HepG2 (cell line): ENCODE measurements around the gene GLTPD2. TPM values are rescaled to one million over a fixed set of nuclear protein-coding genes. Genes with fewer than 3 reads are reported as not detected.

ENCODE experiments used
- ARID5B ChIP-seq: IDR thresholded peaks from 2 replicates; pipeline ENCODE4 v1.4.0; 2020; ENCODE audit warnings: mild to moderate bottlenecking, missing genetic modification reagents
- ARNTL ChIP-seq: sonication (generic); formaldehyde crosslinking; IDR thresholded peaks from 2 replicates; pipeline ENCODE4 v1.4.0; 2020; ENCODE audit warnings: mild to moderate bottlenecking, missing genetic modification reagents
- BRCA1 ChIP-seq: sonication (generic); formaldehyde crosslinking; IDR thresholded peaks from 2 replicates; pipeline ENCODE4 v1.4.0; 2020; ENCODE audit warnings: missing genetic modification reagents
- CREM ChIP-seq, 2 experiments: sonication (generic) in 1 of 2; formaldehyde crosslinking in 1 of 2; IDR thresholded peaks; 2 replicates each; pipeline versions ENCODE4 v1.4.0 to v1.6.1; 2016 to 2020; ENCODE audit warnings: antibody characterized with exemption in 1 of 2, mild to moderate bottlenecking in 1 of 2, missing genetic modification reagents in 1 of 2
- JUN ChIP-seq: sonication (generic); formaldehyde crosslinking; IDR thresholded peaks from 2 replicates; pipeline ENCODE4 v1.4.0; 2020; ENCODE audit warnings: mild to moderate bottlenecking, missing genetic modification reagents
- KLF16 ChIP-seq, 2 experiments: sonication (generic) in 1 of 2; formaldehyde crosslinking in 1 of 2; IDR thresholded peaks; 2 replicates each; pipeline versions ENCODE4 v1.6.1 to v1.8.0; 2016 to 2023; ENCODE audit warnings: missing genetic modification reagents in 2 of 2, missing compliant biosample characterization in 1 of 2
- LCORL ChIP-seq, 2 experiments: fragments of 450-650 bp in 1 of 2; sonication (generic) in 1 of 2; formaldehyde crosslinking in 1 of 2; IDR thresholded peaks; 2 replicates each; pipeline versions ENCODE4 v1.5.0 to v1.6.1; 2017 to 2020; ENCODE audit warnings: antibody characterized with exemption in 1 of 2, missing genetic modification reagents in 1 of 2
- RFXANK ChIP-seq: IDR thresholded peaks from 2 replicates; pipeline ENCODE4 v1.6.1; 2016
- SMAD9 ChIP-seq: sonication (generic); formaldehyde crosslinking; IDR thresholded peaks from 2 replicates; pipeline ENCODE4 v1.5.1; 2020; ENCODE audit warnings: mild to moderate bottlenecking, missing genetic modification reagents
- SOX13 ChIP-seq, 3 experiments: fragments of 450-650 bp in 1 of 3; sonication (generic) in 1 of 3; formaldehyde crosslinking in 1 of 3; IDR thresholded peaks in 2 of 3; conservative IDR thresholded peaks in 1 of 3; 2 replicates each; pipeline versions ENCODE4 v1.5.0 to v1.6.1; 2016 to 2020; ENCODE audit warnings: antibody characterized with exemption in 1 of 3, mild to moderate bottlenecking in 1 of 3, missing compliant biosample characterization in 1 of 3, missing genetic modification reagents in 1 of 3, moderate library complexity in 1 of 3
- SOX6 ChIP-seq, 2 experiments: fragments of 450-650 bp in 1 of 2; sonication (generic) in 1 of 2; formaldehyde crosslinking in 1 of 2; IDR thresholded peaks; 2 replicates each; pipeline versions ENCODE4 v1.4.0 to v1.6.1; 2017 to 2020; ENCODE audit warnings: antibody characterized with exemption in 1 of 2, mild to moderate bottlenecking in 1 of 2, missing genetic modification reagents in 1 of 2
- TCF12 ChIP-seq, 2 experiments: fragments of 450-650 bp in 1 of 2; sonication (generic) in 1 of 2; formaldehyde crosslinking in 1 of 2; IDR thresholded peaks; 2 replicates each; pipeline versions ENCODE4 v1.6.1 to v1.8.0; 2017 to 2022; ENCODE audit warnings: antibody characterized with exemption in 1 of 2, mild to moderate bottlenecking in 1 of 2, missing genetic modification reagents in 1 of 2, moderate library complexity in 1 of 2
- ZFP36 ChIP-seq: fragments of 150-350 bp; IDR thresholded peaks from 2 replicates; pipeline ENCODE4 v1.6.1; 2018; ENCODE audit warnings: borderline replicate concordance, low read length, low read depth; ENCODE audit not compliant: partially characterized antibody
- ZNF280D ChIP-seq: sonication (generic); formaldehyde crosslinking; IDR thresholded peaks from 2 replicates; pipeline ENCODE4 v1.5.1; 2020; ENCODE audit warnings: mild to moderate bottlenecking, missing genetic modification reagents
- ZNF33B ChIP-seq: sonication (generic); formaldehyde crosslinking; IDR thresholded peaks from 2 replicates; pipeline ENCODE4 v1.5.1; 2020; ENCODE audit warnings: mild to moderate bottlenecking, missing genetic modification reagents
- ZNF383 ChIP-seq: sonication (generic); formaldehyde crosslinking; IDR thresholded peaks from 2 replicates; pipeline ENCODE4 v1.4.0; 2020; ENCODE audit warnings: missing genetic modification reagents, mild to moderate bottlenecking, borderline replicate concordance
- ZNF484 ChIP-seq: sonication (generic); formaldehyde crosslinking; IDR thresholded peaks from 2 replicates; pipeline ENCODE4 v1.5.1; 2020; ENCODE audit warnings: mild to moderate bottlenecking, low read depth, missing genetic modification reagents, borderline replicate concordance
- ZSCAN12 ChIP-seq: sonication (generic); formaldehyde crosslinking; IDR thresholded peaks from 2 replicates; pipeline ENCODE4 v1.9.0; 2021; ENCODE audit warnings: mild to moderate bottlenecking, missing genetic modification reagents
- ZSCAN20 ChIP-seq: sonication (generic); formaldehyde crosslinking; IDR thresholded peaks from 2 replicates; pipeline ENCODE4 v1.4.0; 2020; ENCODE audit warnings: missing genetic modification reagents, mild to moderate bottlenecking, borderline replicate concordance
- polyA plus RNA-seq, 8 experiments: library from polyadenylated mRNA; depleted of rRNA in 3 of 8; stranded (reverse) in 7 of 8; unstranded in 1 of 8; fragments of >200 nt; fragmentation: Illumina TruSeq in 4 of 8; extraction: Trizol in 4 of 8; gene quantifications; 2 replicates each; pipeline versions ENCODE4 v1.2.1 to v1.2.3, GENCODE V29; 2011 to 2016; ENCODE audit warnings: low read depth in 4 of 8, missing spikeins in 1 of 8, mixed read lengths in 1 of 8; ENCODE audit not compliant: insufficient read depth in 1 of 8
- total RNA-seq, 5 experiments: library from RNA; depleted of rRNA; stranded (reverse); fragments of >200 nt; fragmentation: Illumina TruSeq; extraction: Trizol; gene quantifications; 2 replicates each; pipeline ENCODE4 v1.2.3, GENCODE V29; 2016; ENCODE audit warnings: low read depth in 1 of 5

The GLTPD2 gene
- total and polyA plus RNA-seq, 2 of the 13 experiments (the other 11 are each of a cell fraction or from before 2014, with no cell fraction given): 7.5 to 12.9 TPM

DNA sequence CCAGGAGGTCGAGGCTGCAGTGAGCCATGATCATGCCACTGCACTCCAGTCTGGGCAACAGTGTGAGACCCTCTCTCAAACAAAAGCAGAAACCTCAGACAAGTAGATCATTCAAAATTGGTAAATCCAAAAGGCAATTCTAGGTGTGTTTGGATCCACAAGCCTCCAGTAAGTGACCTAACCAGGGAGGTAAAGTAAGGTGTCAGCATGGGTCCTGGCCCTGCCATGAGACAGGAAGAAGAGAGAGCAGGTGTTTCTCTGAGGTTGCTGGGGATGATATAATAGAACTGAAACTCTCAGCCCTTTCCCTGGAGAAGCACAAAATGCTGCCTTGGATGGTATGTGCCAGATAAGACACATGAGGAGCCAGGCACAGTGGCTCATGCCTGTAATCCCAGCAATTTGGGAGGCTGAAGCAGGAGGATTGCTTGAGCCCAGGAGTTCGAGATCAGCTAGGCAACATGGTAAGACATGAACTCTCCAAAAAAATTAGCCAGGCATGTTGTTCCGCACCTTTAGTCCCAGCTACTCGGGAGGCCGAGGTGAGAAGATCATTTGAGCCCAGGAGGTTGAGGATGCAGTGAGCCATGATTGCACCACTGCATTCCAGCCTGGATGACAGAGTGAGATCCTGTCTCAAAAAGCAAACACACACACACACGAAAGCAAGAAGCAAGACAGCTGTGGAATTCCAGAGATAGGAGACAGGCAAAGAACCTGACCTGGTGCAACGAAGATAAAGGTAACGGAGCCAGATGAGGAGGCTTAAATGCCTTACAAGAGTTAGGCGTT lies 10.6 kb upstream of the GLTPD2 start (continued):
- peak; percentile 83 for TF ChIP-seq ZNF280D (CRISPR knock-in tag)
- TF ChIP-seq ZSCAN20 (CRISPR knock-in tag): no peak
- no peak for TF ChIP-seq RFXANK
- peak; percentile 92 for TF ChIP-seq ARID5B (CRISPR knock-in tag)
- peak in 1 of 2 experiments; percentile 90; a peak in 2 of 4 replicates for TF ChIP-seq KLF16 (CRISPR knock-in tag; IDR thresholded peaks at IDR 0.05)
- no peak for TF ChIP-seq TCF12 (IDR thresholded peaks at IDR 0.05)
- TF ChIP-seq TCF12 (CRISPR knock-in tag; IDR thresholded peaks at IDR 0.05): no peak
- TF ChIP-seq ZNF33B (CRISPR knock-in tag): 0 out of 2 replicates have a peak, but pooled peaks have one; percentile 62
- peak; percentile 46; the same call in 1 of the 2 replicates for TF ChIP-seq JUN
- TF ChIP-seq CREM (IDR thresholded peaks at IDR 0.05): peak; percentile 17; the same call in 1 of the 2 replicates
- no peak for TF ChIP-seq CREM (CRISPR knock-in tag; IDR thresholded peaks at IDR 0.05)
- TF ChIP-seq ZSCAN12 (CRISPR knock-in tag): no peak
- TF ChIP-seq BRCA1 (CRISPR knock-in tag): no peak
- TF ChIP-seq ARNTL: no peak
- TF ChIP-seq SMAD9 (CRISPR knock-in tag): no peak
- 0 out of 2 replicates have a peak, but pooled peaks have one; percentile 35 for TF ChIP-seq LCORL (IDR thresholded peaks at IDR 0.05)
- TF ChIP-seq LCORL (CRISPR knock-in tag; IDR thresholded peaks at IDR 0.05): peak; percentile 95
- TF ChIP-seq SOX6 (IDR thresholded peaks at IDR 0.05): no peak
- TF ChIP-seq SOX6 (CRISPR knock-in tag; IDR thresholded peaks at IDR 0.05): peak; percentile 66
- no peak for TF ChIP-seq ZNF383 (CRISPR knock-in tag)
- 0 out of 2 replicates have a peak, but pooled peaks have one; percentile 13 for TF ChIP-seq SOX13 (IDR thresholded peaks at IDR 0.05)
- TF ChIP-seq SOX13 (CRISPR knock-in tag; conservative IDR thresholded peaks at IDR 0.05 in 1 of 2, IDR thresholded peaks at IDR 0.05 in 1 of 2): peak in 1 of 2 experiments; percentile 78; a peak in 2 of 4 replicates
- no peak for TF ChIP-seq ZNF484 (CRISPR knock-in tag)
- no peak for TF ChIP-seq ZFP36
